ENCODE results near the gene XCR1. TPM values are rescaled to one million over a fixed set of nuclear protein-coding genes. Genes with fewer than 3 reads are reported as not detected.

The XCR1 gene
- total RNA-seq, 1 donor from 2014 or later, result not detected

- Mint-ChIP-seq H3K27me3 (ENCODE audit: unreplicated experiment) (no peaks in the 10 kb centered on the region), H3K9me3 (ENCODE audit: unreplicated experiment) (no peaks in the 10 kb centered on the region), H3K27ac (ENCODE audit: unreplicated experiment) (no peak overlapping the region), H3K4me3 (ENCODE audit: unreplicated experiment) (no peak overlapping the region), H3K4me1 (ENCODE audit: unreplicated experiment) (no peaks in the 10 kb centered on the region), H3K36me3 (ENCODE audit: unreplicated experiment) (peaks cover 48% of the 10 kb centered on the region)
- TF ChIP-seq, protein P1, sequence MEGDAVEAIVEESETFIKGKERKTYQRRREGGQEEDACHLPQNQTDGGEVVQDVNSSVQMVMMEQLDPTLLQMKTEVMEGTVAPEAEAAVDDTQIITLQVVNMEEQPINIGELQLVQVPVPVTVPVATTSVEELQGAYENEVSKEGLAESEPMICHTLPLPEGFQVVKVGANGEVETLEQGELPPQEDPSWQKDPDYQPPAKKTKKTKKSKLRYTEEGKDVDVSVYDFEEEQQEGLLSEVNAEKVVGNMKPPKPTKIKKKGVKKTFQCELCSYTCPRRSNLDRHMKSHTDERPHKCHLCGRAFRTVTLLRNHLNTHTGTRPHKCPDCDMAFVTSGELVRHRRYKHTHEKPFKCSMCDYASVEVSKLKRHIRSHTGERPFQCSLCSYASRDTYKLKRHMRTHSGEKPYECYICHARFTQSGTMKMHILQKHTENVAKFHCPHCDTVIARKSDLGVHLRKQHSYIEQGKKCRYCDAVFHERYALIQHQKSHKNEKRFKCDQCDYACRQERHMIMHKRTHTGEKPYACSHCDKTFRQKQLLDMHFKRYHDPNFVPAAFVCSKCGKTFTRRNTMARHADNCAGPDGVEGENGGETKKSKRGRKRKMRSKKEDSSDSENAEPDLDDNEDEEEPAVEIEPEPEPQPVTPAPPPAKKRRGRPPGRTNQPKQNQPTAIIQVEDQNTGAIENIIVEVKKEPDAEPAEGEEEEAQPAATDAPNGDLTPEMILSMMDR (IDR thresholded peaks at IDR 0.05), result no peak
- DNase-seq (ENCODE audit: extremely low spot score, unreplicated experiment), result no peak
Measured at GRCh38 chr3:45980819-45981218, 46.5 kb downstream of the XCR1 start.

DNA sequence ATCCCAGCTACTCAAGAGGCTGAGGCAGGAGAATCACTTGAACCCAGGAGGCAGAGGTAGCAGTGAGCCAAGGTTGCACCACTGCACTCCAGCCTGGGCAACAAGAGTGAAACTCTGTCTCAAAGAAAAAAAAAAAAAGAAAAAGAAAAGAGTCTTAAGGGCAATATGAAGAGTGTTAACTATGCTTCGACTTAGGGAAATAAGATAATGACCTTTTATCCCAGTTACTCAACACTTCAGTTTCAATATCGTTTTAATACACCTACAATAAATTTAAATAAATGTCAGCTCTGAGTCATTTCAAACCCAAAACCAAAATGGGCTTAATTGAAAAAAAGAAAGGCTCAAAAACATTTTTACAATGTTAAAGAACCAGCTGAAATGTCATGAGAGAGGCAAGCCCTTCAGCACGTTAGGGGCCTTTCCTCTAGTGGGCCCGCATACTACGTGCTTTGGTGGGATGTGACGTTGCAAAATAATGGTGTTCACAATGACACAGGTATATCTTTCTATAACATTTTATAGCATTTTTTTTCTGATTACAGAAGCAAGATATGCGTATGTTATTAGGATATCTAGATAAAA lies 47.0 kb downstream of the XCR1 start:
- no peak overlapping the region for H3K27ac Mint-ChIP-seq (ENCODE audit: unreplicated experiment)
- no peaks in the 10 kb centered on the region for H3K9me3 Mint-ChIP-seq (ENCODE audit: unreplicated experiment)
- no peak overlapping the region for H3K4me3 Mint-ChIP-seq (ENCODE audit: unreplicated experiment)
- H3K36me3 Mint-ChIP-seq (ENCODE audit: unreplicated experiment), result peaks cover 53% of the 10 kb centered on the region
- TF ChIP-seq, protein P1 (IDR thresholded peaks at IDR 0.05), result no peak
- DNase-seq (ENCODE audit: extremely low spot score, unreplicated experiment), result no peak
- no peaks in the 10 kb centered on the region for H3K27me3 Mint-ChIP-seq (ENCODE audit: unreplicated experiment)
- no peaks in the 10 kb centered on the region for H3K4me1 Mint-ChIP-seq (ENCODE audit: unreplicated experiment)

DNA sequence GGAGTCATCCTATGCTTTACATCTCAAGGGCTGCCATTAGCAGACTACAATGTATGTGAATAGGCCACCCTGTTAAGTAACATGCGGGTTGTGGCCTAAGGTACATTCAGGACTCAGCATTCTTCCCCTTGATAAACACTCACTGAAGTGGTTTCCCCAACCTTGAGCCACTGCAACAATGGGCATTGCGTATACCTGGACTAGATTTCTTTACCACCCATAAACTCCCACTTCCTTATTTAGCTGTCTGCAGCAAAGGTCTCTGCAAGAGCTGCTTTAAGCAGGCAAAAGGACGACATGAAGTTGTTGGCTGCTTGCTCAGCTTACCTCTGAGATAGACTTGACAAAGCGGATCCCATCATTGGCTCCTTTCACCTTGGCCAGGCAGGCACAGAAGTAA lies 47.9 kb downstream of the XCR1 start:
- DNase-seq (ENCODE audit: extremely low spot score, unreplicated experiment), result no peak
- Mint-ChIP-seq H3K27me3 (ENCODE audit: unreplicated experiment) (no peaks in the 10 kb centered on the region), H3K4me1 (ENCODE audit: unreplicated experiment) (no peaks in the 10 kb centered on the region), H3K27ac (ENCODE audit: unreplicated experiment) (no peak overlapping the region), H3K36me3 (ENCODE audit: unreplicated experiment) (peaks cover 58% of the 10 kb centered on the region), H3K9me3 (ENCODE audit: unreplicated experiment) (no peaks in the 10 kb centered on the region), H3K4me3 (ENCODE audit: unreplicated experiment) (no peak overlapping the region)
- TF ChIP-seq, protein P1 (IDR thresholded peaks at IDR 0.05), result no peak

GRCh38 chr3:45978006-45978761 lies 49.1 kb downstream of the XCR1 start:
- H3K4me3 Mint-ChIP-seq (ENCODE audit: unreplicated experiment), result no peak overlapping the region
- H3K36me3 Mint-ChIP-seq (ENCODE audit: unreplicated experiment), result peaks cover 54% of the 10 kb centered on the region
- TF ChIP-seq, protein P1 (IDR thresholded peaks at IDR 0.05), result no peak
- H3K4me1 Mint-ChIP-seq (ENCODE audit: unreplicated experiment), result no peaks in the 10 kb centered on the region
- DNase-seq (ENCODE audit: extremely low spot score, unreplicated experiment), result no peak
- no peaks in the 10 kb centered on the region for H3K27me3 Mint-ChIP-seq (ENCODE audit: unreplicated experiment)
- no peaks in the 10 kb centered on the region for H3K9me3 Mint-ChIP-seq (ENCODE audit: unreplicated experiment)
- H3K27ac Mint-ChIP-seq (ENCODE audit: unreplicated experiment), result no peak overlapping the region

All from osteocyte (in vitro differentiated cells).